ENCODE data around the gene TMEM187.

- TF ChIP-seq EP300 (IDR thresholded peaks at IDR 0.05; ENCODE audit: borderline replicate concordance) = no peak
- TF ChIP-seq TCF12 (IDR thresholded peaks at IDR 0.05; ENCODE audit: low read depth) = no peak
- no peak for TF ChIP-seq CREB1 (IDR thresholded peaks at IDR 0.05; ENCODE audit: low read depth)
- no peak for TF ChIP-seq EGR1 (IDR thresholded peaks at IDR 0.05)
Measured at GRCh38 chrX:153953342-153953830, 19.2 kb upstream of the TMEM187 start.
